ENCODE results near the gene TESK2.

TESK2 gene

DNA sequence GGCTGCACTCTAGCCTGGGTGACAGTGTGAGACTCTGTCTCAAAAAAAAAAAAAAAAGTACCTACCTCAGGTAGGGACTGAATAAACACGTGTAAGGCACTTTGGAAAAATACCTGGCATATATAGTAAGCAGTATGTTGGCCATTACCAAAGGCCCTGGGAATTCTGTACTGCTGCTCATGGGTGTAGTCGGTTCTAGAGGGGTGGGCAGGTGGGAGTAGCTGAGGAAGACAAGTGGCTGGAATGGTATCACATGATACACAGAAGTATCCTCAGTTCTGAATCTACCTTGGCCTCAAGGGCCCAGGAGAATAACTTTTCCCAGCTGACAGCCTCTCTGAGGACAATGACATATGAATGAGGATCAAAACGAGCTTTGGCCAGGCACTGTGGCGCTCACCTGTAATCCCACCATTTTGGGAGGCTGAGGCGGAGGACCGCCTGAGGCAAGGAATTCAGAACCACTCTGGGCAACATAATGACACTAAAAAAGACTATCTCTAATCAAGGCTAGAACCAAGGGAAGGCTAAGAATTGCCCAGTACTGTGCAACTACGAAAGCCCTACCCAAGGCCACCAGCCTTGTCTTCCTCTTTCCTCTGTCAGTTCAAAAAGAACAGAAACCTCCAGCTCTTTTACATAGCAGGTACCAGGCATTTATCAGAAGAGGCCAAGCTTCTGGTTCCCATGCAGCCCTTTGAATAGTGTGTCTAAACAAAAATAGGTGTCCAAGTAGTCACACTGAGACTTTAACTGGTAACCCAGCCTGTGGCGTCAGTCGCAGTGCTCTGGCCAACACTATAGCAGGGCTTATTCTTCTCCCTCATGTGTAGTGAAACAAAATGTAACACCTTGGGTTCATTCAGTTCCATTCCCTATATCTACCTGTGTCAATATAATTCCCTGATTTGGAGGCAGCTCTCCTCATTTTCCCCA lies 19.3 kb upstream of the TESK2 start:
- Histone ChIP-seq H3K36me3 (ENCODE audit: control insufficient read depth in 4 of 4, insufficient read depth in 4 of 4, low read length in 3 of 4) (peaks cover 15 to 74% (median 54%) of the 10 kb centered on the region in 4 experiments), H3K4me1 (ENCODE audit: control extremely low read depth in 1 of 4, control insufficient read depth in 4 of 4, insufficient read depth in 4 of 4, low read length in 3 of 4) (peaks cover 0 to 4% (median 0%) of the 10 kb centered on the region in 4 experiments), H3K27me3 (replicated peaks in 2 of 5; ENCODE audit: control insufficient read depth in 4 of 5, insufficient read depth in 5 of 5, low read length in 4 of 5) (no peaks in the 10 kb centered on the region), H3K9me3 (ENCODE audit: control extremely low read depth in 1 of 5, control insufficient read depth in 4 of 5, insufficient read depth in 2 of 5, low read depth in 1 of 5, low read length in 4 of 5) (no peaks in the 10 kb centered on the region), H3K4me3 (ENCODE audit: control insufficient read depth in 1 of 7, extremely low read depth in 1 of 7, insufficient read depth in 4 of 7, low read depth in 2 of 7, low read length in 6 of 7) (no peak overlapping the region), H3K27ac (ENCODE audit: insufficient read depth in 1 of 2, low read depth in 1 of 2, low read length in 2 of 2, poor library complexity in 1 of 2, severe bottlenecking in 2 of 2) (no peak overlapping the region)
- ChIA-PET CTCF (interaction anchor here (1.0 to 8.4 kb wide), 10 partner anchors 9 to 118 kb away, joined by 3 to 225 read pairs (median 16); partner anchors contain the start of genes AKR1A1, CCDC163, MMACHC and PRDX1), POLR2A (no interaction called here)
- no peak for DNase-seq
- 80% methylated on average over 5 of the region's 9 CpGs for WGBS (ENCODE audit: insufficient coverage)

DNA sequence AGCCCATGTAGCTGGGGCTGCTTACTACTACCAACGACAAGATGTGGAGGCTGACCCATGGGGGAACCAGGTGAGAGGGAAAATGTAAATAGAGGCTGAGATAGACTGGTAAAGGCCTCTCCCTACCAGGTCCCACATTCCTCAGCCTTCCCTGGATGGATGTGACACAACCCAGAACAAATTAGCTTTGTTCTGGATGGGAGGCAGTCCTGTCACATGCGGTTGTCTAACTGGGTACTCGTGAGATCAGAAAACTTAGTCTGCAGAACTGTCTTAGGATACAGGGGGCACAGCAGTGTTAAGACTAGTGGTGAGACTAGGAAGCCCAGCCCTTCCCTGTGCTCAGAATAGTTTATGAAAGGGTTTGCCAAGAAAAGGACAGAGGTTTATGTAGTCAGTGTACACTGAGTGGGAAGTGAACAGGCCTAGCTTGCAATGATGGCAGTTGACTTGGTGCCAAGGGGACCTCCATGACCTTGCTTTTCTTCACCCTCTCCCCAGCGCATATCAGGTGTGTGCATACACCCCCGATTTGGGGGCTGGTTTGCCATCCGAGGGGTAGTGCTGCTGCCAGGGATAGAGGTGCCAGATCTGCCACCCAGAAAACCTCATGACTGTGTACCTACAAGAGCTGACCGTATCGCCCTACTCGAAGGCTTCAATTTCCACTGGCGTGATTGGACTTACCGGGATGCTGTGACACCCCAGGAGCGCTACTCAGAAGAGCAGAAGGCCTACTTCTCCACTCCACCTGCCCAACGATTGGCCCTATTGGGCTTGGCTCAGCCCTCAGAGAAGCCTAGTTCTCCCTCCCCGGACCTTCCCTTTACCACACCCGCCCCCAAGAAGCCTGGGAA lies 17.6 kb upstream of the TESK2 start:
- H3K4me3 ChIP-seq (ENCODE audit: control insufficient read depth in 1 of 7, extremely low read depth in 1 of 7, insufficient read depth in 4 of 7, low read depth in 2 of 7, low read length in 6 of 7): no peak overlapping the region
- no peaks in the 10 kb centered on the region for H3K27me3 ChIP-seq (replicated peaks in 2 of 5; ENCODE audit: control insufficient read depth in 4 of 5, insufficient read depth in 5 of 5, low read length in 4 of 5)
- H3K27ac ChIP-seq (ENCODE audit: insufficient read depth in 1 of 2, low read depth in 1 of 2, low read length in 2 of 2, poor library complexity in 1 of 2, severe bottlenecking in 2 of 2): peak overlapping the region in 1 of 2 experiments; percentile 41
- ChIA-PET CTCF (interaction anchor here (1.0 to 8.4 kb wide), 6 partner anchors 10 to 490 kb away, joined by 3 to 225 read pairs (median 4); no protein-coding TSS in a partner anchor), POLR2A (interaction anchor here (1.0 kb wide), 1 partner anchor 9 kb away, joined by 3 read pairs; the partner anchor contains the start of genes CCDC163 and MMACHC)
- no peak for DNase-seq
- H3K9me3 ChIP-seq (ENCODE audit: control extremely low read depth in 1 of 5, control insufficient read depth in 4 of 5, insufficient read depth in 2 of 5, low read depth in 1 of 5, low read length in 4 of 5): no peaks in the 10 kb centered on the region
- peaks cover 11 to 61% (median 43%) of the 10 kb centered on the region in 4 experiments for H3K36me3 ChIP-seq (ENCODE audit: control insufficient read depth in 4 of 4, insufficient read depth in 4 of 4, low read length in 3 of 4)
- WGBS (ENCODE audit: insufficient coverage): 88% methylated on average over 13 of the region's 15 CpGs
- peaks cover 0 to 2% (median 0%) of the 10 kb centered on the region in 4 experiments for H3K4me1 ChIP-seq (ENCODE audit: control extremely low read depth in 1 of 4, control insufficient read depth in 4 of 4, insufficient read depth in 4 of 4, low read length in 3 of 4)

- Histone ChIP-seq H3K9me3 (ENCODE audit: control extremely low read depth in 1 of 5, control insufficient read depth in 4 of 5, insufficient read depth in 2 of 5, low read depth in 1 of 5, low read length in 4 of 5) (no peaks in the 10 kb centered on the region), H3K4me3 (ENCODE audit: control insufficient read depth in 1 of 7, extremely low read depth in 1 of 7, insufficient read depth in 4 of 7, low read depth in 2 of 7, low read length in 6 of 7) (no peak overlapping the region), H3K27ac (ENCODE audit: insufficient read depth in 1 of 2, low read depth in 1 of 2, low read length in 2 of 2, poor library complexity in 1 of 2, severe bottlenecking in 2 of 2) (peak overlapping the region in 1 of 2 experiments; percentile 0), H3K4me1 (ENCODE audit: control extremely low read depth in 1 of 4, control insufficient read depth in 4 of 4, insufficient read depth in 4 of 4, low read length in 3 of 4) (peaks cover 0 to 2% (median 0%) of the 10 kb centered on the region in 4 experiments), H3K27me3 (replicated peaks in 2 of 5; ENCODE audit: control insufficient read depth in 4 of 5, insufficient read depth in 5 of 5, low read length in 4 of 5) (no peaks in the 10 kb centered on the region), H3K36me3 (ENCODE audit: control insufficient read depth in 4 of 4, insufficient read depth in 4 of 4, low read length in 3 of 4) (peaks cover 11 to 58% (median 39%) of the 10 kb centered on the region in 4 experiments)
- WGBS (ENCODE audit: insufficient coverage): 100% methylated on average over 3 of the region's 4 CpGs
- ChIA-PET CTCF (interaction anchor here (1.0 to 8.4 kb wide), 6 partner anchors 10 to 489 kb away, joined by 3 to 225 read pairs (median 4); no protein-coding TSS in a partner anchor), POLR2A (interaction anchor here (1.0 kb wide), 1 partner anchor 8 kb away, joined by 3 read pairs; the partner anchor contains the start of genes CCDC163 and MMACHC)
- no peak for DNase-seq
Observed at GRCh38 chr1:45507893-45508292, 16.9 kb upstream of the TESK2 start.

DNA sequence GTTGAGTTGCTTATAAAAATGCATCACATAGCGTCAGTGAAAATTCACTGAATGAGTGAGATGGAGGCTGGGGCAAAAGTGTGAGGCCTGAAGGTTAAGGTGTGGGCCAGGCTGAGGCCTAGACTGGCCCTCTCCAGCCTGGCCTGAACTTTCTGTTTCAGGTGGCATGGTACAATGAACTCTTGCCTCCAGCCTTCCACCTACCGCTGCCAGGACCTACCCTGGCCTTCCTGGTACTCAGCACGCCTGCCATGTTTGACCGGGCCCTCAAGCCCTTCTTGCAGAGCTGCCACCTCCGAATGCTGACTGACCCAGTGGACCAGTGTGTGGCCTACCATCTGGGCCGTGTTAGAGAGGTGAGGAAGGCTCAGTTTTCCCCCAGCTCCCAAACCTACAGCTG lies 16.2 kb upstream of the TESK2 start:
- Histone ChIP-seq H3K27ac (ENCODE audit: insufficient read depth in 1 of 2, low read depth in 1 of 2, low read length in 2 of 2, poor library complexity in 1 of 2, severe bottlenecking in 2 of 2) (peak overlapping the region in 1 of 2 experiments; percentile 0), H3K36me3 (ENCODE audit: control insufficient read depth in 4 of 4, insufficient read depth in 4 of 4, low read length in 3 of 4) (peaks cover 11 to 54% (median 36%) of the 10 kb centered on the region in 4 experiments), H3K27me3 (replicated peaks in 2 of 5; ENCODE audit: control insufficient read depth in 4 of 5, insufficient read depth in 5 of 5, low read length in 4 of 5) (no peaks in the 10 kb centered on the region), H3K4me3 (ENCODE audit: control insufficient read depth in 1 of 7, extremely low read depth in 1 of 7, insufficient read depth in 4 of 7, low read depth in 2 of 7, low read length in 6 of 7) (no peak overlapping the region), H3K9me3 (ENCODE audit: control extremely low read depth in 1 of 5, control insufficient read depth in 4 of 5, insufficient read depth in 2 of 5, low read depth in 1 of 5, low read length in 4 of 5) (no peaks in the 10 kb centered on the region), H3K4me1 (ENCODE audit: control extremely low read depth in 1 of 4, control insufficient read depth in 4 of 4, insufficient read depth in 4 of 4, low read length in 3 of 4) (peaks cover 0 to 2% (median 0%) of the 10 kb centered on the region in 4 experiments)
- ChIA-PET POLR2A (no interaction called here), CTCF (interaction anchor here (0.8 to 8.4 kb wide), 6 partner anchors 12 to 488 kb away, joined by 3 to 225 read pairs (median 4); no protein-coding TSS in a partner anchor)
- WGBS (ENCODE audit: insufficient coverage): 95% methylated on average over 4 of the region's 6 CpGs
- no peak for DNase-seq

- ChIA-PET CTCF (interaction anchor here (0.6 to 1.3 kb wide), 4 partner anchors 9 to 66 kb away, joined by 3 to 5 read pairs (median 4); no protein-coding TSS in a partner anchor), POLR2A (interaction anchor here (0.6 kb wide), 1 partner anchor 29 kb away, joined by 3 read pairs; no protein-coding TSS in a partner anchor)
- H3K4me1 ChIP-seq (ENCODE audit: control extremely low read depth in 1 of 4, control insufficient read depth in 4 of 4, insufficient read depth in 4 of 4, low read length in 3 of 4): peaks cover 7 to 21% (median 14%) of the 10 kb centered on the region in 4 experiments
- no peaks in the 10 kb centered on the region for H3K9me3 ChIP-seq (ENCODE audit: control extremely low read depth in 1 of 5, control insufficient read depth in 4 of 5, insufficient read depth in 2 of 5, low read depth in 1 of 5, low read length in 4 of 5)
- WGBS (ENCODE audit: insufficient coverage): 96% methylated on average over 13 of the region's 14 CpGs
- no peak overlapping the region for H3K4me3 ChIP-seq (ENCODE audit: control insufficient read depth in 1 of 7, extremely low read depth in 1 of 7, insufficient read depth in 4 of 7, low read depth in 2 of 7, low read length in 6 of 7)
- peaks cover 9 to 25% (median 15%) of the 10 kb centered on the region in 4 experiments for H3K36me3 ChIP-seq (ENCODE audit: control insufficient read depth in 4 of 4, insufficient read depth in 4 of 4, low read length in 3 of 4)
- H3K27me3 ChIP-seq (replicated peaks in 2 of 5; ENCODE audit: control insufficient read depth in 4 of 5, insufficient read depth in 5 of 5, low read length in 4 of 5): no peaks in the 10 kb centered on the region
- H3K27ac ChIP-seq (ENCODE audit: insufficient read depth in 1 of 2, low read depth in 1 of 2, low read length in 2 of 2, poor library complexity in 1 of 2, severe bottlenecking in 2 of 2): no peak overlapping the region
- no peak for DNase-seq
Observed at GRCh38 chr1:45503462-45504360, 12.7 kb upstream of the TESK2 start.

GRCh38 chr1:45501505-45501859 lies 10.5 kb upstream of the TESK2 start:
- H3K9me3 ChIP-seq (ENCODE audit: control extremely low read depth in 1 of 5, control insufficient read depth in 4 of 5, insufficient read depth in 2 of 5, low read depth in 1 of 5, low read length in 4 of 5): no peaks in the 10 kb centered on the region
- DNase-seq: no peak
- H3K27ac ChIP-seq (ENCODE audit: insufficient read depth in 1 of 2, low read depth in 1 of 2, low read length in 2 of 2, poor library complexity in 1 of 2, severe bottlenecking in 2 of 2): no peak overlapping the region
- peaks cover 0 to 8% (median 0%) of the 10 kb centered on the region in 4 experiments for H3K36me3 ChIP-seq (ENCODE audit: control insufficient read depth in 4 of 4, insufficient read depth in 4 of 4, low read length in 3 of 4)
- no peak overlapping the region for H3K4me3 ChIP-seq (ENCODE audit: control insufficient read depth in 1 of 7, extremely low read depth in 1 of 7, insufficient read depth in 4 of 7, low read depth in 2 of 7, low read length in 6 of 7)
- ChIA-PET CTCF (interaction anchor here (0.8 to 4.0 kb wide), 10 partner anchors 8 to 160 kb away, joined by 3 to 41 read pairs (median 7); partner anchors contain the start of genes PRDX1 and TESK2), POLR2A (interaction anchor here (1.1 to 1.3 kb wide), 2 partner anchors 11 to 20 kb away, joined by 3 to 6 read pairs; partner anchors contain the start of gene PRDX1)
- H3K4me1 ChIP-seq (ENCODE audit: control extremely low read depth in 1 of 4, control insufficient read depth in 4 of 4, insufficient read depth in 4 of 4, low read length in 3 of 4): peaks cover 7 to 21% (median 14%) of the 10 kb centered on the region in 4 experiments
- WGBS (ENCODE audit: insufficient coverage): 92% methylated on average over 2 of the region's 2 CpGs
- H3K27me3 ChIP-seq (replicated peaks in 2 of 5; ENCODE audit: control insufficient read depth in 4 of 5, insufficient read depth in 5 of 5, low read length in 4 of 5): no peaks in the 10 kb centered on the region
